Fibroblast of lung (primary cell): Measurements from ENCODE around the gene ETS2. TPM values are rescaled to one million over a fixed set of nuclear protein-coding genes. Genes with fewer than 3 reads are reported as not detected.

Source experiments
- DNase-seq, 2 donors: peaks; one replicate each; pipeline versions ENCODE4 v3.0.0 to v3.0.0-alpha.2; 2010; ENCODE audit warnings: low read depth in 2 of 2
- H2AFZ ChIP-seq: 2 replicates; pipeline ENCODE4 v1.5.1; 2012; ENCODE audit warnings: low read length, control low read depth, inconsistent platforms
- H3K27ac ChIP-seq: 2 replicates; pipeline ENCODE4 v1.5.1; 2011; ENCODE audit warnings: low read length, control low read depth; ENCODE audit not compliant: insufficient read depth
- H3K27me3 ChIP-seq: 2 replicates; pipeline ENCODE4 v1.5.1; 2011; ENCODE audit warnings: mild to moderate bottlenecking, low read length; ENCODE audit not compliant: control insufficient read depth, insufficient read depth
- H3K36me3 ChIP-seq: 2 replicates; pipeline ENCODE4 v1.5.1; 2011; ENCODE audit warnings: low read length; ENCODE audit not compliant: control insufficient read depth, insufficient read depth
- H3K4me1 ChIP-seq: 2 replicates; pipeline ENCODE4 v1.5.1; 2011; ENCODE audit warnings: low read length; ENCODE audit not compliant: control insufficient read depth, insufficient read depth; ENCODE audit errors: extremely low read depth
- H3K4me2 ChIP-seq: 2 replicates; pipeline ENCODE4 v1.5.1; 2011; ENCODE audit warnings: low read length, control low read depth; ENCODE audit not compliant: insufficient read depth; ENCODE audit errors: extremely low read depth
- H3K4me3 ChIP-seq, 4 experiments: fragments of 200-600 bp in 1 of 4; sonication (generic) in 1 of 4; replicated peaks in 1 of 4; 2 replicates each; pipeline ENCODE4 v1.5.1; 2011 to 2016; ENCODE audit warnings: low read length in 4 of 4, low read depth in 3 of 4, mild to moderate bottlenecking in 3 of 4, control low read depth in 2 of 4, inconsistent platforms in 1 of 4, mixed read lengths in 1 of 4; ENCODE audit not compliant: insufficient read depth in 1 of 4; ENCODE audit errors: control extremely low read depth in 1 of 4
- H3K79me2 ChIP-seq: 2 replicates; pipeline ENCODE4 v1.5.1; 2012; ENCODE audit warnings: mild to moderate bottlenecking, low read length, inconsistent platforms; ENCODE audit not compliant: control insufficient read depth, insufficient read depth
- H3K9ac ChIP-seq: 2 replicates; pipeline ENCODE4 v1.5.1; 2011; ENCODE audit warnings: mild to moderate bottlenecking, low read length, control low read depth; ENCODE audit not compliant: insufficient read depth
- H3K9me3 ChIP-seq: 2 replicates; pipeline ENCODE4 v1.5.1; 2012; ENCODE audit warnings: low read depth, low read length; ENCODE audit not compliant: control insufficient read depth, insufficient read depth
- H4K20me1 ChIP-seq: 2 replicates; pipeline ENCODE4 v1.5.1; 2011; ENCODE audit warnings: low read length; ENCODE audit not compliant: control insufficient read depth, insufficient read depth; ENCODE audit errors: extremely low read depth
- EZH2 ChIP-seq: IDR thresholded peaks from 2 replicates; pipeline ENCODE4 v1.5.1; 2012; ENCODE audit warnings: low read length, control low read depth, mild to moderate bottlenecking; ENCODE audit errors: missing control alignments
- polyA plus RNA-seq, 2 donors: library from polyadenylated mRNA; depleted of rRNA in 1 of 2; stranded (reverse) in 1 of 2; unstranded in 1 of 2; fragments of >200 nt; gene quantifications; 2 replicates each; pipeline ENCODE4 v1.2.1, GENCODE V29; 2011 to 2012; ENCODE audit warnings: missing spikeins in 1 of 2
- total RNA-seq: library from RNA; depleted of rRNA; stranded (reverse); fragments of >200 nt; gene quantifications from 2 replicates; pipeline ENCODE4 v1.2.1, GENCODE V29; 2014
- TF ChIP-seq, protein P1 (sequence below), 2 donors: IDR thresholded peaks in 1 of 2; conservative IDR thresholded peaks in 1 of 2; 1 replicate in 1 of 2; 2 replicates in 1 of 2; pipeline ENCODE4 v1.5.1; 2011 to 2012; ENCODE audit warnings: low read length in 2 of 2, control low read depth in 1 of 2, inconsistent platforms in 1 of 2, low read depth in 1 of 2, mild to moderate bottlenecking in 1 of 2

ETS2 gene
- total and polyA plus RNA-seq, 2 donors (not counting 1 experiment from before 2014, with no cell fraction given) = 28.0 to 77.3 TPM

DNA sequence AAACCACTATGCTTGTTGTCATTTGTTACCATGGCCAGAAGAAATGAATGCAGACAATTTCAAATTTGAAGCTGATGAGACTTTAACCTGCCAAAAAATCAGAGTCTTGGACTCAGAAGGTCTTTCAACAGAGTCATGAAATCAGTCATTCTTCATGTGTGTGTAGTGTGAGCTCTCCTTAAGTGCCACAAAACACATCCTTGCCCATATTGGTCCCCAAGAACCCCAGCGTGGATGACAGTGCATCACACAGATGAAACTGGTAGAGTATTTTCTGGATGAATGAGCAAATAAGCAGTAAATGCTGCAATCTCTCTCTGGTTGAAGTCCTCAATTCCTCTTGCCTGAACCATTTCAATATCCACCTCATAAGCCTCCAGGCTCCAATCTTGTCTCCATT lies 28.7 kb upstream of the ETS2 start:
- Histone ChIP-seq H3K36me3 (no peaks in the 10 kb centered on the region), H3K9me3 (no peaks in the 10 kb centered on the region), H3K4me3 (no peak overlapping the region), H3K27ac (no peak overlapping the region), H3K4me1 (peaks cover 16% of the 10 kb centered on the region), H3K27me3 (no peaks in the 10 kb centered on the region), H4K20me1 (no peaks in the 10 kb centered on the region), H3K4me2 (no peak overlapping the region), H3K9ac (no peak overlapping the region), H2AFZ (no peak overlapping the region), H3K79me2 (no peaks in the 10 kb centered on the region)
- DNase-seq = no peak
- TF ChIP-seq, protein P1, sequence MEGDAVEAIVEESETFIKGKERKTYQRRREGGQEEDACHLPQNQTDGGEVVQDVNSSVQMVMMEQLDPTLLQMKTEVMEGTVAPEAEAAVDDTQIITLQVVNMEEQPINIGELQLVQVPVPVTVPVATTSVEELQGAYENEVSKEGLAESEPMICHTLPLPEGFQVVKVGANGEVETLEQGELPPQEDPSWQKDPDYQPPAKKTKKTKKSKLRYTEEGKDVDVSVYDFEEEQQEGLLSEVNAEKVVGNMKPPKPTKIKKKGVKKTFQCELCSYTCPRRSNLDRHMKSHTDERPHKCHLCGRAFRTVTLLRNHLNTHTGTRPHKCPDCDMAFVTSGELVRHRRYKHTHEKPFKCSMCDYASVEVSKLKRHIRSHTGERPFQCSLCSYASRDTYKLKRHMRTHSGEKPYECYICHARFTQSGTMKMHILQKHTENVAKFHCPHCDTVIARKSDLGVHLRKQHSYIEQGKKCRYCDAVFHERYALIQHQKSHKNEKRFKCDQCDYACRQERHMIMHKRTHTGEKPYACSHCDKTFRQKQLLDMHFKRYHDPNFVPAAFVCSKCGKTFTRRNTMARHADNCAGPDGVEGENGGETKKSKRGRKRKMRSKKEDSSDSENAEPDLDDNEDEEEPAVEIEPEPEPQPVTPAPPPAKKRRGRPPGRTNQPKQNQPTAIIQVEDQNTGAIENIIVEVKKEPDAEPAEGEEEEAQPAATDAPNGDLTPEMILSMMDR (conservative IDR thresholded peaks at IDR 0.05 in 1 of 2, IDR thresholded peaks at IDR 0.05 in 1 of 2; ENCODE audit: low read depth in 1 of 2, low read length in 2 of 2) = no peak
- TF ChIP-seq EZH2 = no peak

DNA sequence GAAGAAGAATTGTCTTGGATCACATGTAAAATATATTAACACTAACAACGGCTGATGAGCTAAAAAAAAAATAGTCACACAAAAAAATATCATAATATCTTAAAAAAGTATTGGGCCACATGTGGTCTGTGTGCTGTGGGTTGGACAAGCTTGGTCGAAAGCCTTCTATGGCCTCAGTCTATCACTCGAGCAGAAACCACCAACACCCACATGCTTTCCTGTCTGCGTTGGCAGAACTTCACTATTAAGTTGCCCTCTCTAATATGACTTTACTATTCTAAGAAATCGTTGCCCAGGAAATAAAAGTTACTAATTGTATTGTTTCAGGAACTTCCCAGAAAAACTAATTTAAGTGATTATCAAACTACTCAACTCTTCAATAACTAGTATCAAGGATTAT lies 28.2 kb upstream of the ETS2 start:
- no peaks in the 10 kb centered on the region for H3K27me3 ChIP-seq
- no peaks in the 10 kb centered on the region for H3K36me3 ChIP-seq
- H3K79me2 ChIP-seq = no peaks in the 10 kb centered on the region
- TF ChIP-seq, protein P1 (conservative IDR thresholded peaks at IDR 0.05 in 1 of 2, IDR thresholded peaks at IDR 0.05 in 1 of 2; ENCODE audit: low read depth in 1 of 2, low read length in 2 of 2) = no peak
- no peak for TF ChIP-seq EZH2
- H3K9ac ChIP-seq = no peak overlapping the region
- H3K4me1 ChIP-seq = peaks cover 16% of the 10 kb centered on the region
- DNase-seq = no peak
- H3K4me2 ChIP-seq = no peak overlapping the region
- no peak overlapping the region for H2AFZ ChIP-seq
- H3K27ac ChIP-seq = no peak overlapping the region
- no peaks in the 10 kb centered on the region for H4K20me1 ChIP-seq
- H3K4me3 ChIP-seq = no peak overlapping the region
- H3K9me3 ChIP-seq = no peaks in the 10 kb centered on the region

DNA sequence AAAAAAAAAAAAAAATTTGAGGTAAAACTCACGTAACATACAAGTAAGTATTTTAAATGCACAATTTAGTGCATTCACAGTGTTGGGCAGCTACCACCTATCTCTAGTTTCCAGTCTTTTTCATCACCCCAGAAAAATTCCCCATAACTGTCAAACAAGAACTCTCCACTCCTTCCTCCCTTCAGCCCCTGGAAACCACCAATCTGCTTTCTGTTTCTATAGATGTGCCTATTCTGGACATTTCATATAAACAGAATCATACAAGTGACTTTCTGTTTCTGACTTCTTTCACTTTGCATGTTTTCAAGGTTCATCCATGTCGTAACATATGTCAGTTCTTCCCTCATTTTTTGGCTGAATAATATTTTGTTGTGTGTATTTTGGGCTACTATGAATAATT lies 24.9 kb upstream of the ETS2 start:
- Histone ChIP-seq H3K27me3 (no peaks in the 10 kb centered on the region), H3K36me3 (no peaks in the 10 kb centered on the region), H3K79me2 (no peaks in the 10 kb centered on the region), H4K20me1 (no peaks in the 10 kb centered on the region), H3K4me3 (no peak overlapping the region), H3K9me3 (no peaks in the 10 kb centered on the region), H3K9ac (no peak overlapping the region), H3K27ac (no peak overlapping the region), H3K4me2 (no peak overlapping the region), H3K4me1 (no peaks in the 10 kb centered on the region), H2AFZ (no peak overlapping the region)
- TF ChIP-seq, protein P1 (conservative IDR thresholded peaks at IDR 0.05 in 1 of 2, IDR thresholded peaks at IDR 0.05 in 1 of 2; ENCODE audit: low read depth in 1 of 2, low read length in 2 of 2) = no peak
- DNase-seq = no peak
